NK-92 treated with Interleukin-12 subunit alpha and Interleukin-12 subunit beta, amount 100 ng/mL, for 24 hours (cell line): ENCODE measurements around the gene SMTN.
"Not testable (repeated sequence)": the region's sequence is repeated elsewhere in the genome, so short reads cannot be mapped to it uniquely, and the experiment has no call there.

Experiments used
- DNase-seq: peaks from one replicate; lab custom pipeline; 2025; lab: John Stamatoyannopoulos, UW

SMTN gene

GRCh38 chr22:31104869-31105268 lies 23.8 kb downstream of the SMTN start:
- no peak for DNase-seq

- DNase-seq = no peak
Observed at GRCh38 chr22:31105282-31105929, 24.3 kb downstream of the SMTN start.

GRCh38 chr22:31106001-31106571 lies 25.0 kb downstream of the SMTN start:
- no peak for DNase-seq

- no peak for DNase-seq
Observed at GRCh38 chr22:31106731-31107177, 25.6 kb downstream of the SMTN start.

- DNase-seq = no peak
Observed at GRCh38 chr22:31107178-31107893, 26.2 kb downstream of the SMTN start, which contains the start of gene SELENOM. TSS of gene SELENOM (minus strand) at chr22:31107568. CDS start at chr22:31107505, 63 bp downstream.

GRCh38 chr22:31107894-31108218 lies 26.7 kb downstream of the SMTN start:
- DNase-seq = no peak

GRCh38 chr22:31112547-31113091 lies 31.5 kb downstream of the SMTN start:
- not testable (repeated sequence) for DNase-seq

- no peak for DNase-seq
Observed at GRCh38 chr22:31118046-31118820, 37.1 kb downstream of the SMTN start.

- DNase-seq = no peak
Observed at GRCh38 chr22:31119026-31119717, 38.1 kb downstream of the SMTN start.

- no peak for DNase-seq
Observed at GRCh38 chr22:31120230-31120629, 39.1 kb downstream of the SMTN start.

GRCh38 chr22:31120642-31121041 lies 39.5 kb downstream of the SMTN start:
- DNase-seq = no peak

GRCh38 chr22:31121403-31121802 lies 40.3 kb downstream of the SMTN start:
- no peak for DNase-seq

GRCh38 chr22:31122196-31122531 lies 41.0 kb downstream of the SMTN start:
- no peak for DNase-seq

- no peak for DNase-seq
Observed at GRCh38 chr22:31122532-31123291, 41.6 kb downstream of the SMTN start, which contains the start of gene INPP5J. TSS of gene INPP5J (plus strand) at chr22:31122966. CDS start at chr22:31123015, 49 bp downstream.

- no peak for DNase-seq
Observed at GRCh38 chr22:31123292-31123602, 42.1 kb downstream of the SMTN start.

- no peak for DNase-seq
Observed at GRCh38 chr22:31124290-31124689, 43.2 kb downstream of the SMTN start.

- no peak for DNase-seq
Observed at GRCh38 chr22:31124811-31125465, 43.8 kb downstream of the SMTN start.

- DNase-seq = no peak
Observed at GRCh38 chr22:31125521-31126117, 44.5 kb downstream of the SMTN start.

GRCh38 chr22:31126128-31126868 lies 45.2 kb downstream of the SMTN start:
- no peak for DNase-seq

- DNase-seq = no peak
Observed at GRCh38 chr22:31126869-31127175, 45.7 kb downstream of the SMTN start.
